HG03103 (cell line): ENCODE measurements around the gene AQP2.

Experiments
- ATAC-seq: cut with Tn5 transposase; IDR thresholded peaks from one replicate; pipeline ENCODE4 v1.9.1; 2021; ENCODE audit warnings: low read depth; ENCODE audit not compliant: unreplicated experiment

Gene AQP2

DNA sequence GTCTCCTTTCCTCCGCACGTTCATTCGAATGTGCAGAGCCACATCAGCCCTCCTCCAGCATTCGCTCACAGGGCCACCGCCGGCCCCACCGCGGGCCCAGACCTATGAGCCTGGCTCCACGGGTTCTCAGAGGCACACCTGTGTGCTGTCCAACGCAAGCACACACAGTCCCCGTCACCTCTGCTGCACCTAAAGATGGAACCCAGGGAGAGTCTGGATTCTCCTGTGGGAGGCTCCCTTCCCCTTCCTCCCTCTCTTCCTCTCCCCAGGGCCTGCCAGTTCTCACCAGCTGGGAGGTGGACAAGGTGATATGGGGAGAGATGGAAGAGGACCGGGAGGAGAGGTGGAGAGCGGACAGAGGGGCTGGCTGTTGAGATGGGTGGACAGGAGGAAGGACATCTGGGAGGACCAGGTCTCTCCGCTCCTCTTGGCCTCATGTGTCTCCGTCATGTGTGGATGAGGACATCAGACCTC, 17.3 kb downstream of the AQP2 start:
- no peak for ATAC-seq

DNA sequence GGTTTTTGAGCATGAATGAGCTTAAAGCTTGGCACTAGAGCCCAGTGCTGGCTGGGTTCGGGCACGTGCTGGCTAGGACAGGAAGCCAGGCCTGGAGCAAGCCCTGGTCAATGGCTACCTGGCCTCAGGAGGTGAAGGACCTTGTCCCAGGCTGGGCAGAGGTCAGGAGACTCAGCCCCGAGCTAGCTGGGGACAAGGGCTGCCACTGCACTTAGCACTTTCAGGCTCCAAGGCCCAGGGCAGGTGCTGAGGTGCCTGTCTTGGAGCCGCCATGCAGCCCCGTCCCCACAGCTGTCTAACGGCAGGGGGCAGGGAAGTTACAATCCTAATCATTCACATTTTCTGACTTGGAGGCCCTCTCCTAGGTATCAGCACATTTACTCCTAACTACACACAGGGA, 17.9 kb downstream of the AQP2 start:
- no peak for ATAC-seq

GRCh38 chr12:49969027-49969426, 18.5 kb downstream of the AQP2 start:
- ATAC-seq = no peak

GRCh38 chr12:49969651-49970429, 19.3 kb downstream of the AQP2 start:
- ATAC-seq = no peak

- ATAC-seq = no peak
These were observed 20.1 kb downstream of the AQP2 start for GRCh38 chr12:49970658-49971057.

GRCh38 chr12:49971141-49971540, 20.6 kb downstream of the AQP2 start:
- no peak for ATAC-seq

DNA sequence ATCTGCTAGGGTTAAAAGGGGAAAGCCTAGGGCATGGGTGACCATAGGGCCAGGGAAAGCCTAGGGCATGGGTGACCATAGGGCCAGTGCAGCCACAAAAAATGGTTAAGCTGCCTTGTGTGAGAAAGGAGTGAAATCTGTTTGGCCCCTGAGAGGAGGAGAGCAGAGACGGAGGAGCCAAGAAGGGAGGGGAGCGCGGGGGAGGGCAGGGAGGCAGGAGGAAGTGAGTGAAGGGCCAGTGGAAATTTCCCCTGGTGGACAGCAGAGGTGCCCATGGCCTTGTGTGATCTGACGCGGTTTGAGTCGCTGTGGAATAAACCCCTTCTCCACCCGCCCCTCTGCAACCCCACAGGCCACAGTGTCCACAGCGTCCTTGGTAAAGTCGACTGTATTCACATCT, 21.6 kb downstream of the AQP2 start:
- no peak for ATAC-seq

GRCh38 chr12:49972641-49973360, 22.3 kb downstream of the AQP2 start, which contains the start of gene AQP6:
Gene AQP6 (plus strand): TSS chr12:49972947. CDS start chr12:49973174, 227 bp downstream.
- no peak for ATAC-seq

GRCh38 chr12:49973361-49973830, 22.9 kb downstream of the AQP2 start:
- no peak for ATAC-seq

DNA sequence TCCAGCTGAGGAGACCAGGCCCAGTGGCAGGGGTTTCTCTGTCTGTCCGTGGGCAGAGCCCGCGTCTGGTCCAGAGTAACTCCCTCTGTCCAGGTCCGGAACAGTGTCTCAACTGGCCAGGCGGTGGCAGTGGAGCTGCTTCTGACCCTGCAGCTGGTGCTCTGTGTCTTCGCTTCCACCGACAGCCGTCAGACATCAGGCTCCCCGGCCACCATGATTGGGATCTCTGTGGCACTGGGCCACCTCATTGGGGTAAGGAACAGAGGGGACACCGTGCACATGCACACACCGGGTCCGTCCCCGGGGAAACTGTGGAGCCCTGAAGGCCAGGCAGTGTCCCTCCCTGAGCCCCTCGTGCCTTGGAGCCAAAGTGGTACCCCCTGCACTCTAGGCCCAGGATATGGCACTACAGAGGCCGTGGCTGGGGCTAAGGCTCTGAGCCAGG, 23.7 kb downstream of the AQP2 start:
- no peak for ATAC-seq

DNA sequence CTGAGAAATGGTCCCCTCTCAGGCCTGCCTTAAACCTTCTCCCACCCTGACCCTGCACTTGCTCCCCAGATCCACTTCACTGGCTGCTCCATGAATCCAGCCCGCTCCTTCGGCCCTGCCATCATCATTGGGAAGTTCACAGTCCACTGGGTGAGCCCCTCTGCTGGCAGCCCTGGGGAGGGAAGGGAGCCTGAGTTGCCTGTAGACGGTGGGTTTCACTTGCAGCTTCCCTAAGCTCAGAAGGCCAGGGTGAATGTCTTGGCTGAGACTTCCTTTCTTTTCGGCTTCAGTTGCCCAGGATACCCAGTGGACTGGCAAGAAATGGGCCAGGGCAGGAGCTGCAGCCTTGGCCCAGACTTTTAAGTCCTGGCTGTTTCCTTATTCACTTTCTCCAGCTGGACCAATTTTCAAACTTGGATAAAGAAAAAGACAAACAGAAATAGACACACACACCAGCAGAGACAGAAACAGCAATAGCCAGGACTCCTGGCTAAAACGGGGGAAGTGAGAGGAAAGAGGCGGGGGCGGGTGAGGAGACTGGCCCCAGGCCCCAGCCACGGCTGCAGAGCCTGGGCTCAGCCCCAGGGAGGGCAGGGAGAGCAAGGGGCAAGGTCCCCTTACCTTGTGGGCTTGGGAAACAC, 24.3 kb downstream of the AQP2 start:
- ATAC-seq = no peak

DNA sequence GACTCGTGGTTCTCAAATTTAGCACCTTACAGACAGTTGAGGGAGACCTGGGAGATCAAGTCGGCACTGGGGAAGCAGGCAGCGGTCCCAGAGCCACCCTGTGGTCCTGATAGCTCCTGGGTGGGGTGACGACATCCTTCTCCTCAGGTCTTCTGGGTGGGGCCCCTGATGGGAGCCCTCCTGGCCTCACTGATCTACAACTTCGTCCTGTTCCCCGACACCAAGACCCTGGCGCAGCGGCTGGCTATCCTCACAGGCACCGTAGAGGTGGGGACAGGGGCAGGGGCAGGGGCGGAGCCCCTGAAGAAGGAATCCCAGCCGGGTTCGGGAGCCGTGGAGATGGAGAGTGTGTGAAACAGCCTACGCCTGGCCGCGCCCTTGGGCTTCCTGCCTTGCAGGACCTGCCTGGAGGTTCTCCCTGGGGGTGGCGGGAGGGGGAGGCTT, 24.8 kb downstream of the AQP2 start:
- ATAC-seq = no peak

GRCh38 chr12:49976557-49976956, 26.0 kb downstream of the AQP2 start:
- ATAC-seq = no peak

DNA sequence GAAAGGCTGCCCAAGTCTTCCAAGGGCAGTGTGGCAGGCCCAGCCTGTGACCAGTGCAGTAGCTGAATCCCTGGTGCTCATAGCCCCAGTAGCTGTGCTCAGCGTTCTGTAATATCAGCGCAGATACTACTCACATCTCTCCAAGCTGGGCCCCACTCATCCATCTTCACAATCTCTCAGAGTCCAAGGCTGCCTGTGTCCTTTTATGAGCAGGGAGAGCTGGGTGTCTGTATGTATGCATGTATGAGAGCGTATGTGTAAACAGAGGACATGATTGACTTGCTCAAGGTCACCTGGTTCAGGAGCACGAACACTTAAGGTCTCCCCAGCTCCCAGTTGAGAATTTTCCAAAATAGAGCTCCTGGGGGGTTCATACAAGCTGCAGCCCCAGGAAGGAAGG, 27.6 kb downstream of the AQP2 start:
- no peak for ATAC-seq

- no peak for ATAC-seq
These were observed 28.6 kb downstream of the AQP2 start for GRCh38 chr12:49979016-49979586.

DNA sequence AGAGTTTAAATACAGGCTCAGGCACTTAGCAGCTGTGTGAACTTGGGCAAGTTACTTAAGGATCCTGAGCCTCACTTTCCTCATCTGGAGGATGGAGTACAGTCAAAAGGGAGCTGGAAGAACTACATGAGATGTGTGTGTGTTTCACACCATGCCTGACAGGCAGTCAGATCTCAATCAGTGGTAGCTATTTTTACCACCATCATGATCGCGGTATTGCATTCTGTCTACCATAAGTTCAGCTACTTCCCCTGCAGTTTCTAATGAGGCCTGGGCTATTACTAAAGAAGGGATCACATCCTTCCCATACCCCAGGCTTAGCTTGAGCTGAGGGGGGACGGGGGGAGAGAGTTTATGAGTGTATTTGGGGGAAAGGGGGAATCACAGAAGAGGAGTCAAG, 29.3 kb downstream of the AQP2 start:
- no peak for ATAC-seq

DNA sequence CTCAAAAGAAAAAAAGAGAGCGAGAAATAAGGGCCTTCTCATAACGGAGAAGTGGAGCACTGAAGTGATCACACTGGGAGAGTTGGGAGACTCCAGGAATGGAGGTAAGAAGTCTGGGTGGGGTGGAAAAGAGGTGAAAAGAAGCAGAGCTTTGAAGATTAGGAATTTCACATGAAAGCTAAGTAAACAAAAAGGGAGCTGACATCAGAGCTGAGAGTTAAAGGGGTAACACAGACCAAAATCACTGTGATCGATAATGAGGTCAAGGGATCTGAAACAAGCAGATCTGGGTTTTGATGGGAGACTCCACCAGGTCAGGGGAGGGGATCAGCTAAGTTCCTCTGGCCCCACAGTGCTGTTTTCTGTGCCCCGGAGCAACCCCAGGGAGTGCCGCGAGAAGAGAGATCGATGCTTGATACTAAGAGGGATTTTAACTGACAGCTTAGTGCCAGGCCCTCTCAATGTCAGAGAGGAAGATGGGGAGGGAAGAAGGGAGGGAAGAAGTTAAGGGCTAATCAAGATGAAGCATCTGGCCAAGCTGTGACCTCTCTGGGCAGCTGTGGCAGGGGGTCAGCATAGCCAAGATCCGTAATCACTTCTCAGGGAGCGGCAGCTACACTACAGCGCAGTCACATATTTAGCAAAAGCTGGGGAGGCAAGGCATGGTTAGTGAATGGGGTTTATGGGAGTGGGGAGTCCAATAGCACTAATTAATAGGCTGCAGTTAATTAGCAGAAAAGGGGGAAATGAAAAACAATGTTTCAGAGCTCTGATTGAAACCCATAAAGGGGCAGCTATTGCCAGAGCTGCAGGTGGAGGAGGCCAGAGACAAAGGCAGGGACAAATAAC, 30.2 kb downstream of the AQP2 start:
- no peak for ATAC-seq

DNA sequence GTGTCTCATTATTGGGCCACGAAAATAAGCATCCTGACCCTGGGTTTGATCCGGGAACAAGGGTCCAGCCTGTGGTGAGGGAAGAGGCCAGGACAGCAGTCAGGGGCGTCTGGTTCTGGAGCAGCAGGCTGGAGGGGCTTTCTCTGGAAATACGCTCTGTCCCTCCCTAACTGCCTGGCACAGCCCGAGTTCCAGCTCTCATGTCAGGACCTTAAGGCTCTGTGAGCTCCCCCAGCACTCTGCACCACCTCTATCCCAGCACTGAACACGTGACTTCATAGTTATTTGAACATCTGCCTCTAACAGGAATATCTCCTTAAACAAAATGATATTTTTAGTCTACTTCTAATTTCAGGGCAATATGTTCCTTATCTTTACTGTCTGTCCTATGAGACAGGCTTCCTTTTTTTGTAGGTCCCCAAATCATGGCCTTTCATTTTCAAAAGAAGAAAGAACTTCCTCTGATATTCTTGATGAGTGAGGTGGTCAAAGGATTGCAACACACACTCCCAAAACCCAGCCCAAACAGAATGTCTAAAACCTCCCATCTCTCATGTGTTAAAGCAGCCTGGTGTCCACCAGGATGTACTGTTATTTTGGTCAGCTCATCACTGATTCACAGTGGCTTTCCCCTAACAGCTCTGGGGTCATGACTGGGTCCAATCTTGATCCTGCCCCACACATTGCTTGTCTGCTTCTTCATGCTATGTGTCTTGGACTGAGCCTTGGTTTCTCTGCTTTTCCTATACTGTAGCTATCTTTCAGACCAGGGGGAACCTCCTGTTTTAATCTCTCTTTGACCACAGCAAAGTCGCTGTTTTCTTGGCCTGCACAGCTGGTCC, 31.9 kb downstream of the AQP2 start:
- no peak for ATAC-seq

DNA sequence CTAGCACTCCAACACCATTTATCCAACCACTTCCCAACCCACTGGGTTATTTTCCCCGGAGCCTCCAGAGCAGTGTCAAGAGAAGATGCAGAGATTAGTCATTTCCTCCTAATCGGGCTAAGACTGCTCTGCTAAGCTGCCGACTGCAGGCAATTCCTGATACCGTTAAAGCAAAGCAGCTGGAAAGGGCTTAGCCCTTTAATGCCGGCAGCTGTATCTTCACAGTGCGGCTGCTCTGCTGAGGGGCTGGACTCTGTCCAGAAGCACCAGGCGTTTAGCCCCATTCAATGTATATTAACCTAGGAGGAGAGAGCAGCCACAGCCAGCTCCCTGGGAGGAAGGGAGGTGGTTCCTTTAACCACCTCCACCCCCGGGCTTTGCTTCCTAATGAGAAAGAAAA, 33.4 kb downstream of the AQP2 start:
- no peak for ATAC-seq
